Measurements from ENCODE around the gene ATRNL1. TPM values are rescaled to one million over a fixed set of nuclear protein-coding genes. Genes with fewer than 3 reads are reported as not detected.

ATRNL1 gene
- total RNA-seq, 1 experiment from 2014 or later, result not detected

- TF ChIP-seq CTCF (IDR thresholded peaks at IDR 0.05; ENCODE audit: insufficient read depth in 1 of 2, low read depth in 1 of 2, low read length in 1 of 2, severe bottlenecking in 1 of 2, unreplicated experiment in 1 of 2), result no peak
- H3K36me3 Mint-ChIP-seq (ENCODE audit: insufficient read depth, unreplicated experiment), result no peaks in the 10 kb centered on the region
- no peak overlapping the region for H3K4me3 Mint-ChIP-seq (ENCODE audit: unreplicated experiment)
- Histone ChIP-seq H3K4me3 (ENCODE audit: low read depth, low read length) (no peak overlapping the region), H3K27me3 (replicated peaks; ENCODE audit: control insufficient read depth, insufficient read depth, low read length) (no peaks in the 10 kb centered on the region), H3K9me3 (0 out of 2 replicates have a peak, but pooled peaks cover 4% of the 10 kb centered on the region), H3K4me1 (no peaks in the 10 kb centered on the region), H3K36me3 (ENCODE audit: control insufficient read depth, insufficient read depth, low read length) (no peaks in the 10 kb centered on the region)
- DNase-seq, result no peak
- BruUV-seq (replicated peaks), result no TSS peak
- intact Hi-C loops (cut with micrococcal nuclease; ENCODE audit: unreplicated experiment), result no loop called here
- POLR2A ChIA-PET, result no interaction called here
- no peak overlapping the region for H3K27ac Mint-ChIP-seq (ENCODE audit: unreplicated experiment)
- peaks cover 18% of the 10 kb centered on the region for H3K9me3 Mint-ChIP-seq (ENCODE audit: unreplicated experiment)
- no peaks in the 10 kb centered on the region for H3K4me1 Mint-ChIP-seq (ENCODE audit: low read depth, unreplicated experiment)
- peaks cover 5% of the 10 kb centered on the region for H3K27me3 Mint-ChIP-seq (ENCODE audit: insufficient read depth, unreplicated experiment)
- CTCF ChIA-PET, result no interaction called here
Measured at GRCh38 chr10:115136616-115137015, 43.5 kb downstream of the ATRNL1 start.

- no peak overlapping the region for H3K4me3 ChIP-seq (ENCODE audit: low read depth, low read length)
- H3K27me3 ChIP-seq (replicated peaks; ENCODE audit: control insufficient read depth, insufficient read depth, low read length), result no peaks in the 10 kb centered on the region
- no peaks in the 10 kb centered on the region for H3K36me3 Mint-ChIP-seq (ENCODE audit: insufficient read depth, unreplicated experiment)
- ChIA-PET POLR2A (no interaction called here), CTCF (interaction anchor here (0.8 kb wide), 1 partner anchor 264 kb away, joined by 5 read pairs; no protein-coding TSS in a partner anchor)
- H3K27ac Mint-ChIP-seq (ENCODE audit: unreplicated experiment), result no peak overlapping the region
- TF ChIP-seq CTCF (IDR thresholded peaks at IDR 0.05; ENCODE audit: insufficient read depth in 1 of 2, low read depth in 1 of 2, low read length in 1 of 2, severe bottlenecking in 1 of 2, unreplicated experiment in 1 of 2), result peak; percentile 32 to 52
- H3K27me3 Mint-ChIP-seq (ENCODE audit: insufficient read depth, unreplicated experiment), result peaks cover 7% of the 10 kb centered on the region
- H3K4me1 ChIP-seq, result no peaks in the 10 kb centered on the region
- no peaks in the 10 kb centered on the region for H3K4me1 Mint-ChIP-seq (ENCODE audit: low read depth, unreplicated experiment)
- no TSS peak for BruUV-seq (replicated peaks)
- intact Hi-C loops (cut with micrococcal nuclease; ENCODE audit: unreplicated experiment), result loop anchor here (1.0 to 5.0 kb wide), 3 partner anchors 214 to 431 kb away; no protein-coding TSS in a partner anchor
- no peaks in the 10 kb centered on the region for H3K36me3 ChIP-seq (ENCODE audit: control insufficient read depth, insufficient read depth, low read length)
- H3K9me3 ChIP-seq, result 0 out of 2 replicates have a peak, but pooled peaks cover 4% of the 10 kb centered on the region
- no peak overlapping the region for H3K4me3 Mint-ChIP-seq (ENCODE audit: unreplicated experiment)
- peaks cover 15% of the 10 kb centered on the region for H3K9me3 Mint-ChIP-seq (ENCODE audit: unreplicated experiment)
- DNase-seq, result peak in 1 of 2 experiments; percentile 6
Measured at GRCh38 chr10:115141254-115141653, 48.1 kb downstream of the ATRNL1 start.

GRCh38 chr10:115157357-115157756 lies 64.2 kb downstream of the ATRNL1 start:
- H3K4me1 ChIP-seq, result no peaks in the 10 kb centered on the region
- ChIA-PET POLR2A (no interaction called here), CTCF (no interaction called here)
- no peaks in the 10 kb centered on the region for H3K27me3 ChIP-seq (replicated peaks; ENCODE audit: control insufficient read depth, insufficient read depth, low read length)
- Mint-ChIP-seq H3K4me1 (ENCODE audit: low read depth, unreplicated experiment) (no peaks in the 10 kb centered on the region), H3K9me3 (ENCODE audit: unreplicated experiment) (no peaks in the 10 kb centered on the region), H3K27me3 (ENCODE audit: insufficient read depth, unreplicated experiment) (peaks cover 19% of the 10 kb centered on the region), H3K36me3 (ENCODE audit: insufficient read depth, unreplicated experiment) (no peaks in the 10 kb centered on the region), H3K27ac (ENCODE audit: unreplicated experiment) (no peak overlapping the region), H3K4me3 (ENCODE audit: unreplicated experiment) (no peak overlapping the region)
- no TSS peak for BruUV-seq (replicated peaks)
- DNase-seq, result no peak
- intact Hi-C loops (cut with micrococcal nuclease; ENCODE audit: unreplicated experiment), result no loop called here
- TF ChIP-seq CTCF (IDR thresholded peaks at IDR 0.05; ENCODE audit: insufficient read depth in 1 of 2, low read depth in 1 of 2, low read length in 1 of 2, severe bottlenecking in 1 of 2, unreplicated experiment in 1 of 2), result no peak
- H3K4me3 ChIP-seq (ENCODE audit: low read depth, low read length), result no peak overlapping the region
- no peaks in the 10 kb centered on the region for H3K9me3 ChIP-seq
- no peaks in the 10 kb centered on the region for H3K36me3 ChIP-seq (ENCODE audit: control insufficient read depth, insufficient read depth, low read length)

Measured in Caco-2 (cell line).